OCI-LY7 (cell line): ENCODE measurements around the gene ZXDA. TPM values are rescaled to one million over a fixed set of nuclear protein-coding genes. Genes with fewer than 3 reads are reported as not detected.

Experiments used
- BruUV-seq: library from RNA; stranded (reverse); fragments of 400-500 nt; replicated peaks from 2 replicates; lab custom pipeline; 2021; lab: Mats Ljungman, UMichigan
- CTCF ChIA-PET: fragments of 300-600 bp; sonication (Branson Sonifier 250); formaldehyde crosslinking; loops from one replicate; lab custom pipeline; 2022; ENCODE audit warnings: antibody characterized with exemption; ENCODE audit not compliant: unreplicated experiment; lab: Charles Lee
- POLR2A ChIA-PET: fragments of 300-600 bp; sonication (Branson Sonifier 250); formaldehyde crosslinking; loops from one replicate; lab custom pipeline; 2022; ENCODE audit warnings: antibody characterized with exemption; lab: Charles Lee
- DNase-seq: peaks from one replicate; pipeline ENCODE4 v3.0.0-alpha.2; 2015; ENCODE audit warnings: low spot score
- H2AFZ ChIP-seq: fragments of 200-600 bp; sonication (generic), shearing (Covaris generic); 2 replicates; pipeline ENCODE4 v1.6.1; 2014; ENCODE audit warnings: mild to moderate bottlenecking, antibody characterized with exemption, low read length, moderate library complexity
- H3K27ac ChIP-seq: fragments of 200-600 bp; sonication (generic); 2 replicates; pipeline ENCODE4 v1.5.1; 2014; ENCODE audit warnings: mixed run types, low read depth, mild to moderate bottlenecking, moderate library complexity, low read length, inconsistent platforms; ENCODE audit not compliant: poor library complexity, severe bottlenecking
- H3K36me3 ChIP-seq: fragments of 200-600 bp; sonication (generic); 2 replicates; pipeline ENCODE4 v1.6.1; 2014; ENCODE audit warnings: mild to moderate bottlenecking, antibody characterized with exemption, low read length, moderate library complexity, mixed read lengths; ENCODE audit not compliant: insufficient read depth
- H3K4me1 ChIP-seq: fragments of 200-600 bp; sonication (generic); 2 replicates; pipeline ENCODE4 v1.5.1; 2014; ENCODE audit warnings: mild to moderate bottlenecking, low read length; ENCODE audit not compliant: insufficient read depth, poor library complexity, severe bottlenecking
- H3K4me2 ChIP-seq: fragments of 200-600 bp; sonication (generic); 2 replicates; pipeline ENCODE4 v1.6.1; 2014; ENCODE audit warnings: mild to moderate bottlenecking, low read length
- H3K4me3 ChIP-seq: fragments of 200-600 bp; sonication (generic); 2 replicates; pipeline ENCODE4 v1.5.1; 2014; ENCODE audit warnings: mild to moderate bottlenecking, low read depth, low read length; ENCODE audit not compliant: poor library complexity, severe bottlenecking
- H3K79me2 ChIP-seq: fragments of 200-600 bp; sonication (generic); 2 replicates; pipeline ENCODE4 v1.6.1; 2016; ENCODE audit warnings: low read depth, mild to moderate bottlenecking, low read length, moderate library complexity, mixed read lengths; ENCODE audit not compliant: insufficient read depth
- H3K9me2 ChIP-seq: fragments of 200-600 bp; sonication (generic); 2 replicates; pipeline ENCODE4 v1.6.1; 2016; ENCODE audit warnings: mild to moderate bottlenecking, low read length, mixed read lengths; ENCODE audit not compliant: insufficient read depth
- H3K9me3 ChIP-seq: fragments of 200-600 bp; sonication (generic); 2 replicates; pipeline ENCODE4 v1.6.1; 2014; ENCODE audit warnings: mild to moderate bottlenecking, mixed run types, low read length, mixed read lengths
- H4K20me1 ChIP-seq: fragments of 200-600 bp; sonication (generic); 2 replicates; pipeline ENCODE4 v1.6.1; 2014; ENCODE audit warnings: mild to moderate bottlenecking, antibody characterized with exemption, low read length, moderate library complexity, mixed read lengths; ENCODE audit not compliant: insufficient read depth
- EZH2phosphoT487 ChIP-seq: fragments of 200-600 bp; sonication (generic); IDR thresholded peaks from 2 replicates; pipeline ENCODE4 v1.6.1; 2018; ENCODE audit warnings: low read depth, borderline replicate concordance, mild to moderate bottlenecking, mixed run types, antibody characterized with exemption, low read length, moderate library complexity, mixed read lengths
- intact Hi-C: fragments of 100-400 bp; cut with micrococcal nuclease; formaldehyde crosslinking; loops from one replicate; pipeline ENCODE4 v1.10.0; 2022; ENCODE audit not compliant: unreplicated experiment
- total RNA-seq, 2 experiments: library from RNA; depleted of rRNA in 1 of 2; stranded (reverse); fragments of >200 nt in 1 of 2; shearing (Covaris generic) in 1 of 2; gene quantifications; 2 replicates each; pipeline ENCODE4 v1.2.3, GENCODE V29; 2014 to 2022
- TF ChIP-seq, protein P1 (sequence below): fragments of 200-600 bp; sonication (generic); conservative IDR thresholded peaks from 2 replicates; pipeline ENCODE4 v1.5.1; 2014; ENCODE audit warnings: mild to moderate bottlenecking, antibody characterized with exemption, low read length, moderate library complexity, mixed read lengths

ZXDA gene
- total RNA-seq, 2 experiments from 2014 or later, result 1.5 to 5.2 TPM

DNA sequence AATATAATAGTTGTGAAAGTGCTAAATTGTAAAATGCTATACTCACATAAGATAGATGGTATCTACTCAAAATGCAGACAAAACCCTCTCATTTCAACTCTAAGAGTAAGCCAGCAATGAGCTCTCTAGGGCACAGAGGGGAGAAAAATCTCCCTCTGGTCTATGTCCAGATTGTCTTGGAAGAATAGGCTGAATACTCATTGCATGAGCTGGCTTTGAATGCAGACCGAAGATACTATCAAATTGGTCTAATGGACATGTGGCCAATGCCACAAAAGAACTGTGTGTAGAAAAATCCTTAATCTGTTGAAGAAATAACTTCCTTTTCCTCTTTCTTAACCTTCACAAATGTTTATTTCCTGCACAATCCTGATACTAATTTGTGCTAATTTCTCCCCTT, 3.5 kb downstream of the ZXDA start:
- Histone ChIP-seq H3K4me1 (peaks cover 10% of the 10 kb centered on the region), H3K9me3 (no peaks in the 10 kb centered on the region), H4K20me1 (no peaks in the 10 kb centered on the region), H3K9me2 (no peaks in the 10 kb centered on the region), H3K4me2 (peak overlapping the region; percentile 37), H3K79me2 (no peaks in the 10 kb centered on the region), H2AFZ (no peak overlapping the region), H3K27ac (no peak overlapping the region), H3K4me3 (no peak overlapping the region), H3K36me3 (no peaks in the 10 kb centered on the region)
- DNase-seq, result no peak
- POLR2A ChIA-PET, result interaction anchor here (0.6 kb wide), 1 partner anchor 62 kb away, joined by 3 read pairs; no protein-coding TSS in a partner anchor
- intact Hi-C loops, result no loop called here
- CTCF ChIA-PET, result no interaction called here
- TF ChIP-seq EZH2phosphoT487, result no peak
- TF ChIP-seq, protein P1, sequence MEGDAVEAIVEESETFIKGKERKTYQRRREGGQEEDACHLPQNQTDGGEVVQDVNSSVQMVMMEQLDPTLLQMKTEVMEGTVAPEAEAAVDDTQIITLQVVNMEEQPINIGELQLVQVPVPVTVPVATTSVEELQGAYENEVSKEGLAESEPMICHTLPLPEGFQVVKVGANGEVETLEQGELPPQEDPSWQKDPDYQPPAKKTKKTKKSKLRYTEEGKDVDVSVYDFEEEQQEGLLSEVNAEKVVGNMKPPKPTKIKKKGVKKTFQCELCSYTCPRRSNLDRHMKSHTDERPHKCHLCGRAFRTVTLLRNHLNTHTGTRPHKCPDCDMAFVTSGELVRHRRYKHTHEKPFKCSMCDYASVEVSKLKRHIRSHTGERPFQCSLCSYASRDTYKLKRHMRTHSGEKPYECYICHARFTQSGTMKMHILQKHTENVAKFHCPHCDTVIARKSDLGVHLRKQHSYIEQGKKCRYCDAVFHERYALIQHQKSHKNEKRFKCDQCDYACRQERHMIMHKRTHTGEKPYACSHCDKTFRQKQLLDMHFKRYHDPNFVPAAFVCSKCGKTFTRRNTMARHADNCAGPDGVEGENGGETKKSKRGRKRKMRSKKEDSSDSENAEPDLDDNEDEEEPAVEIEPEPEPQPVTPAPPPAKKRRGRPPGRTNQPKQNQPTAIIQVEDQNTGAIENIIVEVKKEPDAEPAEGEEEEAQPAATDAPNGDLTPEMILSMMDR, result no peak
- no TSS peak for BruUV-seq

GRCh38 chrX:57905141-57905540, 5.1 kb downstream of the ZXDA start:
- Histone ChIP-seq H3K79me2 (no peaks in the 10 kb centered on the region), H3K4me2 (no peak overlapping the region), H2AFZ (no peak overlapping the region), H3K9me2 (no peaks in the 10 kb centered on the region), H3K36me3 (no peaks in the 10 kb centered on the region), H3K9me3 (no peaks in the 10 kb centered on the region), H3K4me1 (no peaks in the 10 kb centered on the region), H4K20me1 (no peaks in the 10 kb centered on the region), H3K27ac (no peak overlapping the region), H3K4me3 (no peak overlapping the region)
- CTCF ChIA-PET, result no interaction called here
- DNase-seq, result no peak
- intact Hi-C loops, result no loop called here
- POLR2A ChIA-PET, result interaction anchor here (0.6 kb wide), 1 partner anchor 329 kb away, joined by 3 read pairs; no protein-coding TSS in a partner anchor
- TF ChIP-seq EZH2phosphoT487, result no peak
- TF ChIP-seq, protein P1, result no peak
- BruUV-seq, result no TSS peak

DNA sequence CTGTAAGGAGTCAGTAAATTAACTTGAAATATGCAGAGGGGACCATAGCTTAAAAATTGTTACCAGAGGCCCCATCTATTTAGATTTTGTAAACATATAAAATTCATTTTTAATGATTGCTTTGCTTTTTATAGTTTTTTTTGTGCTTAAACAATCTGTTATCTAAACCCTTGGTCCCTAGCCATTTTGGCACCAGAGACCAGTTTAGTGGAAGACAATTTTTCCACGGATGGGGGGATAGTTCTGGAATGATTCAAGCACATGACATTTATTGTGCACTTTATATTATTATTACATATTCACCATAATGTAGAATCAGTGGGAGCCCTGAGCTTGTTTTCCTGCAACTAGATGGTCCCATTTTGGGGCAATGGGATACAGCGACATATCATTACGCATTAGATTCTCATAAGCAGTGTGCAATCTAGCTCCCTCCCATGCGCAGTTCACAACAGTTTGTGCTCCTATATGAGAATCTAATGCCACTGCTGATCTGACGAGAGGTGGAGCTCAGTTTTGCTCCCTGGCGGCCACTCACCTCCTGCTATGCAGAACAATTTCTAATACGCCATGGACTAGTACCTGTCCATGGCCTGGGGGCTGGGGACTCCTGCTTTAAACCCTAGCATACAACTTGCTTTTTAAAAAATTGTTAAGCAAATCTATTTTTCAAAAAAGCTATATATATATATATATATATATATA, 5.9 kb downstream of the ZXDA start:
- no peaks in the 10 kb centered on the region for H3K79me2 ChIP-seq
- H3K36me3 ChIP-seq, result no peaks in the 10 kb centered on the region
- no peak overlapping the region for H3K27ac ChIP-seq
- intact Hi-C loops, result no loop called here
- H3K9me3 ChIP-seq, result no peaks in the 10 kb centered on the region
- H3K9me2 ChIP-seq, result no peaks in the 10 kb centered on the region
- no peak overlapping the region for H3K4me3 ChIP-seq
- TF ChIP-seq, protein P1, result no peak
- TF ChIP-seq EZH2phosphoT487, result no peak
- H3K4me1 ChIP-seq, result no peaks in the 10 kb centered on the region
- no peak for DNase-seq
- H3K4me2 ChIP-seq, result no peak overlapping the region
- H2AFZ ChIP-seq, result no peak overlapping the region
- BruUV-seq, result no TSS peak
- CTCF ChIA-PET, result no interaction called here
- H4K20me1 ChIP-seq, result no peaks in the 10 kb centered on the region
- POLR2A ChIA-PET, result no interaction called here
